GM18499 (cell line): ENCODE results near the gene PIM2.

ENCODE experiments used
- ATAC-seq: cut with Tn5 transposase; IDR thresholded peaks from one replicate; pipeline ENCODE4 v1.9.1; 2021; ENCODE audit warnings: moderate number of reproducible peaks; ENCODE audit not compliant: insufficient read depth, unreplicated experiment

Gene PIM2

DNA sequence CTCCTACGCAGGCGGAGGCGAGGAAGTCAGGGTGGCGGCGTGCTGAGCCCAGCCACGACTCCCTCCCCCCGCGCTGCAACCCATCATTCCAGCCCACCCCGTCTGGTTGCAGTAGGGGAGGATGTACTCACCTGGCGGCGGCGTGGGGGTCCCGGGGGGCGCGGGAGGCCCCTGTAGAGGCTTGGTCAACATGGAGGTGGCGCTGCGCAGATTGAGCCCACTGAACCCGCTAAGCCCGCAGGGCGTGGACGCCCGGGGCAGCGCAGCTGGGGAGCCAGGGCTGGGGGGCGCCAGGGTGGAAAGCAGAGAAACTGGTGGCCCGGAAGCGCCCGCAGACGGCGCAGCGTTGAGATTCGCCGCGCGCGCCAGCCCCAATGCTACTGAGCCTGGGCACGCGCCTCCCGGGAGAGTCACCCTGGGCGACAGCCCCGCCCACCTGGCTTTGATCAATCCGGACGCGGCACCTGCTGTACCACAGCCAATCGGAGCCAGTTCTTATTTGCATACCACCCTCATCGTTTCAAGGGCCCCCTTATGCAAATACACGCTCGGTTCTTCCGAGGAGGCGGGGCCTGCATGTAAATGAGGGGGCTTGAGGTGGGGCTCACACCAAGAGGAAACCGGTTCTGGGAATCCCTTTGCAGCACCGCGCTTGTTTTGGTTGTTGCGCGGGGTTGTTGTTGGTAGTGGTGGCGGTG is at the start of gene PIM2:
Gene PIM2, minus strand, starts transcription at position 382 of the 698 bp plus-strand sequence. Its CDS starts 190 bp downstream, at position 192.
- peak; percentile 61 for ATAC-seq

DNA sequence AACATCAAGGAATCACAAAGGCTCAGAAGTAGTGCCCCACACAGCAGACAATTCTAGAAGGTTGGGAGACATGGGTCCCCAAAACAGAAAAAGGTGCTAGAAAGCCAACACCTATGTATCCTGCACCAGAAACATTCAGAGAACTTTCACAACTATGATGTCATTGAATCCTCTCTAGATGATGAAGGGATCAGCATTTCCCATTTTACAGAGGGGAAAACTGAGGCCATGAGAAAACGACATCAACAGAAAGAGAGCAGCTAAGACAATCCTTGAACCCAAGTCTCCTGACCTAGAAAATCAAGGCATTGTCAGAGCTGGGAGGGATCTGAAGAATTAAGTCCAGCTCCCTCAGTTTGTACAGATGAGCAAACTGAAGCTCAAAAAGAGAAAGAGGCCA is 49.6 kb upstream of the PIM2 start:
- no peak for ATAC-seq

DNA sequence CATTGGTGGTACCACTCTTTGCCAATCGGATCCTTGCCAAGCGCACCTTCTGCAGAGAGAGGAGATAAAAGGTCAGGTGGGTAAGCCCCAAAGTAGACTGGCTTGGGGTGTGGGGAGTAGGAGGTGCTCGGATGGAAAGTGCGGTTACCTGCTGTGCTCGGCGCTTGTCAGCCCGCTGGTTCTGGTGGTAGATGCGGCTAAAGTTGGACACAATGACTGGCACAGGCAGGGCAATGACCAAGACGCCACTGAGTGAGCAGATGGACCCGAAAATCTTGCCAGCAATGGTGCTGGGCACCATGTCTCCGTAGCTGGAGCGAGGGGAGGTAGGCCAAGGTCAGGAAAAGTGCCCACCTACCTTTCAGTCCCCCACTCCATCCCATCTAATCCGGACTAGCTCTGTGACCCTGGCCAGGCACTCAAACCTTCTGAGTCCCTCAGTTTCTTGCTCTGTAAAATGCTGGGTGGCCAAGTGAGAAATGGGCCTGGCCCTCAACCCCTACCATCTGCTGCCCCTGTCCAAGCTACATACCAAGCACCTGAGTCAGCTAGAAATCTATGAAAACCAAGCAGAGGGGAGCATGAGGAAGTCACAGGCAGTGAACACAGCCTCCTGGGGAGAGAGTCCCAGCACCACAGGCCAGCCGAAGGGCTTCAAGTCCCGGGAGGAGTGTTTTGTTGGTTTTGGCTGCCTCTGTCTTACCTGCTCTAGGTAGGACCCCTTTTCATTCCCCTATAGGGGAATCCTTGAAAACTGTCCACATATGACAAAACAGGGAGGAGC is 48.2 kb upstream of the PIM2 start:
- ATAC-seq = no peak

DNA sequence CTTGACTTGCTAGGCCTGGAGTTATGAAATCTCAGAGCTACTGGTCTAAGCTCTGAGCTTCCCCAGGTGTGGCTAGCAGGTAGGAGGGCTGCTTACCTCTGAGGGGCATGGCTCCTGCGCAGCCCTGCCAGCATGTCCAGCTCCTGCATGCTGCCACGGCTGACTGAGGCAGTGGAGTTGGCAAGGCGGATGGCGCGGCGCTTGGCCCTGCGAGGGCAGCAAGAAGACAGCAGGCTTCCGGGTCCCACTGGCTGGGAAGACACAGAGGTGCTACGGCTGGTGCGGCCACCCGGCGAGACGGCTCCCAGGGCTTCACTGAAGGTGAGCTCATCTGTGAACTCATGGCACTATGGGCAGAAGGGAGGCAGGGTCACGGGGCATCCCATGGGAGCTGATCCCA is 47.1 kb upstream of the PIM2 start:
- no peak for ATAC-seq

DNA sequence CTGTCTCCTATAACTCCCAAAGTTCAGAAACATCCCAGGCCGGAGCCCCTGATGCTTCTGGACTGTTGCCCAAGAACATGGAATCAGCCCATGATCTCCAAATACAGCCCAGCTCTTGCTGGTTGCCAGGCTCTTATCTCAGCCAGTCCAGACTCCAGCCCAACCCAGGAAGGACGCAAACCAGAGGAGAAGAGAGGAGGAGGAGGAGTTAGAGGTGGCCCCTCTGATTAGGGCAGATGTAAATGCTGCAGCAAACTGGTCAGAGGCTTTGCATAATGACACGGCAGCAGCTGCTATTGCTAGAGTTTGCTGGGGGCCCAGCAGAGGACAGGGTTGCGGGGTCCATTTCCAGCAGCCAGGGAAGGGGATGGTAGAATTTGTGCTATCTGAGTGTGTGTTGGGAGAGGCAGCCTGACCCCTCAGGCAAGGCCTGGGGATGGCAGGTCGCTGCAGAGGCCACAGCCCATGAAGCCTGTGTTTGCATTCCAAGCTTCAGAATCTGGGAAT is 42.8 kb upstream of the PIM2 start:
- no peak for ATAC-seq

DNA sequence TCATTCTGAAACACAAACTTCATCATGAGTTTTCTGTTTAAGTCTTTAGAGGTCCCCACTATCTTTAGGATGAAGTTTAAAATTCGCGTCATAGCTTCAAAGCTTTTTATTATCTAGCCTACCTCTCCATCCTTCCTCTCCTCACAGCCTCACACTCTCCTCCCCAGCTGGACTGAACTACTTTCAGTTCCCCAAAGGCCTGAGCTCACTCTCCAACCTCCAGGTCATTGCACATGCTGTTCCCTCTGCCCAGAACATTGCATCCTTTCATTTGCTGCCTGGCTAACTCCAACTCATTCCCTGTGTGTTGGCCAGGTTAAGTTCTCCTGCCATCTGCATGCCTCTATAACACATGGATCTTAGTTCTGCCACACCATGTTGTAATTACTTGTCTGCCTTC is 41.5 kb upstream of the PIM2 start:
- ATAC-seq = no peak

DNA sequence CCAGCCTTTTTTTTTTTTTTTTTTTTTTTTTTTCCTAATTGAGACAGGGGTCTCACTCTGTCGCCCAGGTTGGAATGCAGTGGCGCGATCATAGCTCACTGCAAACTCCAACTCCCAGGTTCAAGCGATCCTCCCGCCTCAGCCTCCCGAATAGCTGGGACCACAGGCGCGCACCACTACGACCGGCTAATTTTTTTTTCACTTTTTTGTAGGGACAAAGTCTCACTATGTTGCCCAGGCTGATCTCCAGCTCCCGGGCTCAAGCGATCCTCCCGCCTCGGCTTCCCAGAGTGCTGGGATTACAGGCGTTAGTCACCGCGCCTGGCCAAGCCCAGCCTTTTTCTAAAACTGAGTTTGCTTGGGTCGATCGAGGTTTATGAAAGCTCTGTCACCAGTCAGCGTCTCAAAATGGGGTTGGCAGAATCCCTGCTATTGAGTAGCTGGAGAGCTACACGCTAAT is 39.8 kb upstream of the PIM2 start:
- no peak for ATAC-seq

DNA sequence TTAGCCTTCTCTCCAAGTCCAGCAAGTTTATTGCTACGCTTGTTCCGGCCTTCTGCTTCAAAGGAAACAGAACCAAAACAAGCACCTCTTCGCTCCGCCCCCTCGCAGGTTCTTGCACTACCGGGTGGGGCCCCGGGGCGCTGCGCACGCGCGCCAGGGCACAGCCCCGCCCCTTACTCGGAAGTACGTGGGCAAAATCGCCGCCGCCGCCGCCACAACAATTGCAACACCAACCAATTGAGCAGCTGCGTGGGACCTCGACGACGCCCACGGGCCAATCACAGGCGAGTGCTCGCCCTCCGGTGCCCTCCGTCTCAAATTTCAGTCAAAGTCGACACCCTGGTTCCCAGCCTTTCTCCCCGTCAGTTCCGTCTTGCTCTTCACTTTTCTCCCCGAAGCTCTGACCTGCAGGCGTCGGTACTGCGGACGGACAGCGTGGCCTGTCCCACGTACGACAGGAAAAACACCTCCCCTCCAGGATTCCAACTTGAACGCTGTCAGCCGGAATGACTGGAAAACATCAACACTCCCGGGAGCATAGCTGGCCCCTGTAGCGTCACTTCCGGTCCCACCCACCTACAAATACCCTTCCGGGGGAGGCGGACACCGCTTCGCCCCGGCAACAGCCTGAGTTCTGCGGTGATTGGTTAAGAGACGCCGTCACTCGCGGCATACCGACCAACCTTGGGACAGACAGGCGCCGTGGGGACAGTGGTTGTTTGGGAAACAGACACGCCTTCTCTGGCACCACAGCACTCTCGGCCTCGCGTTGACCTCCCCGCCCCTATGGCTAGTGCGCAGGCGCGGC is 39.2 kb upstream of the PIM2 start:
- ATAC-seq = peak; percentile 63

DNA sequence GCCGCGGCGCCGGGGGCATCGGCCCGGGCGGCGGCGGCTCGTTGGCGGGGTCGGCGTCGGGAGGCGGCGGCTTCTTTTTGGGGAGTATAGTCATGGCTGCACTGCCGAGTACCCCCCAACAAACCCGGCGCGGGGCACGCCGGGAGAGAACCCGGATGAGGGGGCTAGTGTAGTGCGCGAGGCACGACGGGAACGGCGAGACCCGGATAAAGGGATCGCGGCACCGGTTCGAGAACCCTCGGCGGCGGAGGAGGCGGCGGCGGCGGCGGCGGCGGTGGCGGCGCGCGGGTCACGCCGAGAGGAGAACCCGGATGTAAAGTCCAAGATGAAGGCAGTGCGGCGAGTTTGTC is 38.6 kb upstream of the PIM2 start, which contains the start of gene OTUD5:
Gene OTUD5, minus strand, starts transcription at position 131 of the 350 bp plus-strand sequence. Its CDS starts 37 bp downstream, at position 94.
- no peak for ATAC-seq

DNA sequence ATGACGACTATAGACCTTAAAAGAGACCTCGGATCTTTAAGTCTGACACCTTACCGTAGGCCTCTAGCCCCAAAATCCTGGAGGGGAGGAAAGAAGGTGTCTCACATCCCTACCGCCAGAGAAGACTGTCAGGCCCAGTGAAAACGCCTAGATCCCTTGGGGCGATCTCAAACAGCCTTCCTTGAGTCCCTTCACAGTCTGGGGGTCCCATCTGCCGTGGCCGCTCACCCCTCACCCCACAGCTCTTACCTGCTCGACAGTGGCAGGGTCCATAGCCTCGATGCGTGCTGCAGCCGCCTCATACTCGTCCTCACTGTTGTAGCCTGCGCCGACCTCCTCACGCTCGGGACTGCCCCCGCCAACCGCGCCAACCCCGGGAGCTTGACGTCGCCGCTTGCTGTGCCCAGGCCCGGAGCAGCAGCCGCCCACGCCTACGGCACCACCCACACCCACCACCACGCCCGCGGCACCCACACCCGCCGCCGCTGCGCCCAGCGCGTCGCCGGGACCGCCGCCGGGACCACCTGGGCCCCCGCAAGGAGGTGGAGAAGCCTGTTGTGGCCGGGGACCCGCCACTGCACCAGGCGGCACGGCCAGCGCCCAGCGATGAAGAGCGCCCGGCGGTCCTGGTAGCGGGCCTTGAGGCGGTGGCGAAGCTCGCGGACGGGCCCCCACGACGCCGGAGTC is 38.0 kb upstream of the PIM2 start:
- ATAC-seq = no peak

DNA sequence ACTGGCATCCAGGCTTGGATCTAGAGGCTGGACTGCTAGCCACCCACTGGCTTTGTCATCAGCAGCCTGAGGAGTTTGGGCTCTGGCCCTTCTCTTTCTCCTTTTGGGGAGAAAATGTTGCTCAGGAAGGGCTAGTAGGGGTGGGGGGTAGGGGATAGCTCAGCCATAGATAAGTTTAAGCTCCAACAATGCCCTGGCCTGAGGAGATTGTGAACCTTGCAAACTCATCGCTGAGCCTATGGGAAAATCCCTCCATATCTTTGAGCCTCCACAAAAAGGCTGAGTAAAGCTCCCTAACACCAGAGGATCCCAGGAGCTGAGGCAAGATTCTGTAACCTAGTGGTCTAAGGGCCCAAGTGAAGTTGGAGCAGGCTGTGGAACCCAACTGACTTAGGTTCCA is 29.8 kb upstream of the PIM2 start:
- ATAC-seq = no peak

DNA sequence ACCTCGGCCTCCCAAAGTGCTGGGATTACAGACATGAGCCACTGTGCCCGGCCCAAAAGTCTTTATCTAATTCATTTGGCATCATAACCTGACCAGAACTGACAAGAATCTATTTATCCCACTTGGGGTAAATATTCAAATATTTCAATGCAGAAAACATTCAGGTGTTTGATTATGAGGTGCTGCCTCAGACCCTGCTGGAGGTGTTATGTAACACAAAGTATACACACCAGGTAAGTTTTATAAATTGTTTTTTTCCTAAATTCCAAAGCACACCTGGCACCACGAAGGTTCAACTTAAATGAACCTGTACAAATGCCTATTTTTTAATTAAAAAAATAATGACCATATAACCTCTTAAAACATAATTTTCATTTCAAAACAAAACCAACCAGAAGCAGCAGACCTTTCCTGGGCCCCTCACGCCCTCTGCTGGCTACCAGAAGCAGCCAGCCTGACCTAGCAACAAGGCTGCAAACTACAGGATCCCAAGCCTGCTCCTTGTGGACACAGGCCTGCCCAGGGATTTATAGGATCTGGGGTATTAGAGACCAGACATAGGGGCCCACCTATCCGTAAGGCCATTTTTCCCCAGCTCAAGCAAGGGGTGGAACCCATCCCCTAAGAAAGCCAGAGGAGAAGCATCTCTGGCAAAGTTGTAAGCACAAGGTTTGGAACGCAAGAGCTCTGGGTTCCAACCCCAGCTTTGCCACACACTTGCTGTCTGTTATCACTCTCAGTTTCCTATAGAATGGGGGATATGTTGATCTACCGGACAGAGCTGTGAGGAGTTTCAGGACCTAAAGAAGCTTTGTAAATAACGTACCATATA is 26.9 kb upstream of the PIM2 start:
- ATAC-seq = no peak

DNA sequence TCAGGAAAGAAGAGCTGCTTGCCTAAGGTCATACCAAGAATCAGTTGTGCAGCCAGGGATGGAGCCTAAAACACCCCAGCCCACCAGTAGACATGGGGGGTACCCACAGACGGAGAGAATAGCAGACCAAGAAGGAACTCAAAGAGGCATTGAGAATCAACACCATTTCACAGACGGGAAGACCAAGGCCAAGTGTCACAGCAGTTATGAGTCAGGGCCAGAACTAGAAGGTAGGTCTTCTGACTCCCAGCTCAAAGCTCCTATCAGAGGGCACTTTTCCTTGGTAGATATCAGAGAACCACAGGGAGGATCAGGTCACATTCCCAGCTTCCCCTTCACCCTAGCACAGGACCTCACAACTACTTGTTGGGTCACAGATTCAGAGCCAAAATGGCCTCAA is 24.1 kb upstream of the PIM2 start:
- no peak for ATAC-seq

DNA sequence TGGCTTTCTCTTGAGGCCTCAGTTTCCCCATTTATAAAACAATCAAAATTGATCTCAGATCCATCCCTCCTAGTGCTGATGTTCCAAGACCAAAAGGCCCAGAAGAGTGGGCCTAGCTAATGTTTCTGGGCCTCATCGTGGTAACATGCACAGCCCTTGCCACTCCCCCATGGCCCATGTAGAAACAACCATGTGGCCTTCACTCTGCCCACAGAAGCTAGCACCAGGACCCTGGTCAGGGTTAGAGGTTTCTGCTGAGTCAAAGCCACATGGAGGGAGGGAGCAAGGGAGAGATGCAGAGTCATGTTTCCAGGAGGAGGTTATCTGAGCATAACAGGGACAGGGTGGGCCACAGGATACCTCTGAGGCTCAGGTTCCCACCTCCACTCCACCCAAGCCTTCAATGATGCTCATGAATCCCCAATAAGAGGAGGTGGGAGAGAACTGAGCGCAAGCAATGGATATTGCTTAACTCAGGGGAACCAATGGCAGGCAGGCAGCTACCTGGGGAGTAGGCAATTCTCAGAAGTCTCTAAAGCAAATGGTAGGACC is 21.7 kb upstream of the PIM2 start:
- ATAC-seq = no peak

DNA sequence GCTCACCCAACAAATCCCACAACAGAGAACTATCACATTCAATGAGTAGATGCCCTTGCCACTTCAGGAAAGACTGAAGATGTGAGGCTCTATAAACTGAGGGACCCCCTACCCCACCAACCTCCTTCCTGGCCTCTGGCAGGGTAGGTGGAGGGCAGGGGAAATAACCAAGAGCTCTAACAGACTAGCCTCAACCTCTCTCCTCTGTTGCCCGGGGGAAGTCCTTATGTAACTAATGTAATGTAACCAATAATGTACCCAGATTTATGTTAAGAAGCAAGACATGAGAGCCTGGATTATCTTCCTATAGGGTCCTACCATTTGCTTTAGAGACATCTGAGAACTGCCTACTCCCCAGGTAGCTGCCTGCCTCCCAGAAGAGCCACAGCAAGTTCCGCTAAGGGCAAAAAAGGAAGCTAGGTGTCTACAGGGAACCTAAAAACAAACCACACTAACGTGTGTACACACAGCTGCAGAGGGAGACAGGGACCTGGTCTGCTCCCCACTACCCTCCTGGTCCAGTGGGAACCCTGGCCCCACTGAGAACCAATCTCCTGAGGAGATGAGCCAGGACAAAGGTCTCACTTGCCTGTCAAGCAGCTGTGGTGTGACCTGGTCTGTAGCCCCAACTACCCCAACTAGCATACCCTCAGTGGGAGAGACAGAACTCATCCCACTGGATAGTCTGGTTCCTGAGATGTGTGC is 20.9 kb upstream of the PIM2 start:
- ATAC-seq = no peak

DNA sequence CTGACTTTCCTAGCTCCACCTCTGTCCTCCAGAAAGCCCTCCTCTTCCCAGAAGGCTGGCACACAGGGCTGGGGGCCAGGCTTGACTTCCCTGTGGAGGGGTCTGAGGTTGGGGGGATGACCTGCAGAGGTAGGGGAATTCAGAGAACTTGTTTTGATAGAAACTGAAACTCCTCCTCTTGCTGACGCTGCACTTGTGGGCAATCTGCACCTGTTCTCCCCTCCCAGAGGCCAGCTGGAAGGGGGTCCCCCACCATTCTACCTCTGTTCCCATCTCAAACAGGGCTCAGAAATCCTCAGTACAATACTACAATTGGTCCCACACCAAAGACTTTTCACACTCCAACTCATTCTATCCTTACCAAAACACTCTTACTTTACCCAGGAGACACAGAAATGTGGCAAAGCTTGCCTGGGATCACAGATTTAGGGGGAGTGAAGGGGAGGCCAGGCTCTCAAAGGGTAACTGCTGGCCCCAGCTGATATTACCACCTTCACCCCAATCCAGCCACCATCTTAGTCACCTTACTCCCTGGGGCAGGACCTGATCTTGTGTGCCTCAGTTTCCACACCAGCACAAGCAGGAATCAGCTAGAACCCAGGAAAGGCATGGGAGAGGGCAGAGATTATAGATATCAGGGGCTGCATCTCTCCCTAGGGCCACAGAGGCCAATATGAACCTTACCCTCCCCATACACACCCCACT is 20.0 kb upstream of the PIM2 start:
- peak; percentile 40 for ATAC-seq

DNA sequence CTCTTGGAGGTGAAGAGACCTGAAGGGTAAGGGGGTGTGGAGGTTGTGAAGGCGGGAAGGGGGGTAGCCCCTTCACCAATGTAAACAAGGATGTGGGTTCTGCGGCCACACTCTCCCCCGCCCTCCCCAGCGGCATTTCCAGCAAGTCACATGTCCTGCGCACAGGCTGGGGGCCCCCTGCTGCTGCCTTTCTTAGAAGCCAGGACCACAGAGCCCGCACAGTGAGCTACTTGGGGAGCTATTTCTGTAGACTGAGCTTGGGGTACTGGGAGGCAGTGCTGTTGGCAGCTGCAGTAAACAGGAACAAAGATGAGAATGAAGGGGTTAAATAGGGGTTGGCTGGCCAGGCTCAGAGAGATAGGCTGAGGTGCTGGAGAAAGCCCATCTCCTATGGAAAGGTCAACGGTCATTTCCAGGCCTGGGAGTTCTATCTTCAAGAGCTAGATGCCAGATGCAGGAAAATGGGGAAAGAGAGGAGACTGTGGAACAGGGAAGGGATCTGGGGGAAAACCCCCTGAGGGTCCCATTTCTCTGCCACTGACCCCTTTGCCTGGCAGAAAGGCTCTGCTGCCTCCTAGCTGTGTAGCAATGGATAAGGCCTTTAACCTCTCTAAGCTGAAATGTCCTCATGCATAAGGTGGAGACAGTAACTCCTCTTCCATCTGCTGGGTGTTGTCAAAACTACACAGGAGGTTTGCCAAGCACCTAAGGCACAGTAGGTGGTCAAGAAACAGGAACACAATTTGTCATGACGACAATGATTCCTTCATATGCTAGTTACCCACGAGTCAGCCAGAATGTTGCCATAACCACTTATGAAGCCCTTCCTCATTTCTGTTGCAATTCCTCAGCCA is 18.5 kb upstream of the PIM2 start:
- peak; percentile 28 for ATAC-seq
